Islet precursor cell (in vitro differentiated cells): ENCODE measurements around the gene CCNT2.
"Not testable (repeated sequence)": the region's sequence is repeated elsewhere in the genome, so short reads cannot be mapped to it uniquely, and the experiment has no call there.

Experiments used
- DNase-seq: peaks from one replicate; pipeline ENCODE4 v3.0.0-alpha.2; 2018

Gene CCNT2

DNA sequence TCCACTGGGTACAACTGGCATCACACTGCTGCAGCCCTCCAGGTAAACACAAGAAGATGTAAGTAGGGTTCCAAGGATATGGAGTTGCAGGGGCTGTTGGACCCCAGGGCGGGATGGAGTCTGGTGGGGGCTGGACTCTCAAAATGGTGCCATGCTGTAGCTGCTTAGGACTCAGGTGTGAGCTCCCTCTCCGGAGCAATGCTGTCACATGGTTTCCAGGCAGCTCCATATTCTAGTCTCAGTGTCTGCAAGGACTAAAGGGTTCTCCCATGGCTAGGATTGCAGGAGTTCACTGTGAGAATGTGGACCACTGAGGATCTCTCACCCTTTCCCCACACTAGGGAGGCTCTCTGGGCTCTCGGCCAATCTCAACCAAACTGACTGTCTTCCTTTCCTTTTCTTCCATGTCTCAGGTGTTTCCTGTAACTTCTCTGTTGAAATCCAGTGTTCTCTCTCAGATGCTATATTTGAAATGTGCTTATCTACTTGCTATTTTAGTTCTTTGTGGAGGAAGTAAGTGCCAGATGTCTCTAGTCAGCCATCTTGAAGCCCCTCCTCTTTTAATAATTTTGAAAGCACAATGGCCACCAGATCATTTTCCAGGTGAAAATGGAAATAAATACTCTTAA, 57.6 kb downstream of the CCNT2 start:
- DNase-seq = no peak

DNA sequence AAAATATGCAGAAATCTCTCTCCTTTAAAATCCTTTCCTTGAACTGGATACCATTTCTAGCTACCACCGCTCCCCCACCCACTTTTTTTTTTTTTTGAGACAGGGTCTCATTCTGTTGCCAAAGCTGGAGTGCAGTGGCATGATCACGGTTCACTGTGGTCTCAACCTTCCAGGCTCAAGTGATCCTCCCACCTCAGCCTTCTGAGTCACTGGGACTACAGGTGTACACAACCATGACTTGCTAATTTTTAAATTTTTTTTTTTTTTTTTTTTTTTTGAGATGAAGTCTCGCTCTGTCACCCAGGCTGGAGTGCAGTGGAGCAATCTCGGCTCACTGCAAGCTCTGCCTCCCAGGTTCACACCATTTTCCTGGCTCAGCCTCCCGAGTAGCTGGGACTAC, 58.5 kb downstream of the CCNT2 start:
- DNase-seq = not testable (repeated sequence)

DNA sequence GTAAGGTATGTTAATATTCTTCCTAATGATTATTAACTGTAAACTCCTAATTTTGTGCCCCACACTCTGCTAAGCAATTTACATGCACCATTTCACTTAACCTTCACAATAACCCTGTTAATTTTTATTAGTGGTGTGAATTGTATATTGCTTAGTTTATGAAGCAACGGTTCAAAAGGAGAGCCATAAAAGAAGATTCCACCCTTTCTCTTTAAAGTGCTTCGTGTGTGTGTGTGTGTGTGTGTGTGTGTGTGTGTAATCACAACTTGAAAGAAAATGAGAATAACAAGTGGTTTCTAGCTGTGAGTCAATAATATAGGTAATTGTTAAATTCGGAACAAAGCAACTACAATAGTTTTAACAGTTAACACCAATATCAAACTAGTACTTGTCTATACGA, 60.6 kb downstream of the CCNT2 start:
- DNase-seq = no peak

DNA sequence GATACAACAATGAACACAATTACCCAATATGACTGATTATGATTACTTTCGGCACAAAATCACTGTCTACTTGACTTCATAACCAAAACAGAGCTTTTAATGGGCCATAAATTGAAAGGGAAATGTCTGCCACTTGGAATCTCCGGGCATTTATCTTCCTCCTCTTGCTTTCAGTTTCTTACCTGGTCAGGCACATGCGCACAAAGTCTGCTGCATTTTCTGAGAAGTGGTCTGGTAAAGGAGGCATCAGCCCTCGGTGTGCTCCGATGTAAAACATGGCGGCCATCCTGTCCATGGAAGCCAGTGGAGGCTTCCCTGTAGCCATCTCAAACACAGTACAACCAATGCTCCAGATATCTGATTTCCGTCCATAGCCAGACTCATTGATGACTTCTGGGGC, 62.0 kb downstream of the CCNT2 start:
- no peak for DNase-seq

DNA sequence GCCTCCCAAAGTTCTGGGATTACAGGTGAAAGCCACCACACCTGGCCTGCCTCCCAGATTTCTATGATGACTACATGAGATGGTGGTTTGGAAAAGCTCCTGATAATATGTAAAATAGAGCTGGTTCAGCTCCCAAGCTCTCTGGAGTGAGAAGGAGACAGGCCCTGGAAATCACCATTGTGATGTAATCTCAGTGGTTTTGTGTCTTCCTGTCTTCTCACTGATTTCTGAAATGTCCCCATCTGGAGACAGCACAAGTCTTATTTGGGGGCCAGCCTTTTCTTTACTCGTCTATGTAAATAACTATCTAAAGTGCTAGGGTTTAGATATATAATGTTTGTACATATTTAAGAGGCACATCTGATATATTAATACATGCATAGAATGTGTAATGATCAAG, 64.0 kb downstream of the CCNT2 start:
- no peak for DNase-seq

DNA sequence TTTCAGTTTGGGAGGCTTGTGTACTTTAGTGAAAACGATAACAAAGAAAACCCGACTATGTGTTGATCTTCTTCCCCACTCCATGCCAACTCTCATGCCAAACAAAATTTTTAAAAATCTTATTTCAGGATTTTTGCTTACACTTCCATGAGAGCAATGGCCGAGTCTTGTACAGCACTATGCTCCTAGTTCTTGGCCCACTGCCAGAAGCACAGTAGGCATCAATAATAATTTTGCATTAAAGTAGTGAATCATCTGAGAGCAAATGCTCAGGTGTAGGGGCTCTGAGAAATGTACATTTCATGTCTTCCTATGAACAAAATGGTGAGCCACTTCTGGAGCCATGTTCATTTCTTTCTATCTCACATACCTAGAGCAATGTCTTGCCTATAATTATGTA, 66.4 kb downstream of the CCNT2 start:
- no peak for DNase-seq

DNA sequence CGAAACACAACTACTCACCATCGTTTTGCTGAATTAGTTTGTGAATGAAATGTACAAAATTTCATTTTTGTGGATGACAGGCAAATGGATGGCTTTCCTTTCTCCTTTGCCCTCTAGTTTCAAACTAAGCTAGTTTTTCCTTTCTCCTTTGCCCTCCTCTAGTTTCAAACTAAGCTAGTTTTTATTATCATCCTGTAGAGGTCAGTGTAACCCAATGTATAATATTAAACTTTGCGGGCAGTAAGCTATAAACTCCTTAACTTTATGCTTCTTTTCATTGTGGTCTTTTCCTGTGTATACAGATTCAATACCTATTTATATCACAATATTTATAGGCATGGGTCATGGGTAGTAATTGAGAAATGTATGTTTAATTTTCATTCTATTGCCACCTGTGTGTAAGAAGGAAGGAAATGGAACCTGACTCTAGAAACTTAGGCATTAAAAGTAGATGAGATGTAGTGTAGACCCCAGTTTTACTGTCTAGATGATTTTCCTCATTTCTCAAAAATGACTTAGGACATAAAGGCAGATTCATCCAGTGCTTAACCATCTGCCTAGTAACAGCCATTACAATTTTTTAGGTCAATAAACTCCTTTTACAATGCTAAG, 70.5 kb downstream of the CCNT2 start:
- DNase-seq = no peak

DNA sequence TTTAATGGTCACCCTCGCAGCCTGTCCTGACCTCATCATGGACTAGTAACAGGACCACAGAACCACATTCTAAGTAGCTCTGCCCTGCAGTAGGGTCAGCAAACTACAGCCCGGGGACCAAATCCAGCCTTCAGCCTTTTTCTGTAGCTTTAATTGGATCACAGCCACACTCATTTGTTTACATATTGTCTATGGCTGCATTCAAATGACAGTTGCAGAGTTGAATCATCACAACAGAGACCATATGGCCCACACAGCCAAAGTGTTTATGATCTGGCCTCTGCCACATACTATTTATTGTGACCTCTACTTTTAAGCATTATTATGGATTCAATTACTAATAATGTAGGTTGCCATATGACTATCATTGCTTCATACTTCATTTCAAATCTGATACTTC, 80.9 kb downstream of the CCNT2 start:
- DNase-seq = no peak

DNA sequence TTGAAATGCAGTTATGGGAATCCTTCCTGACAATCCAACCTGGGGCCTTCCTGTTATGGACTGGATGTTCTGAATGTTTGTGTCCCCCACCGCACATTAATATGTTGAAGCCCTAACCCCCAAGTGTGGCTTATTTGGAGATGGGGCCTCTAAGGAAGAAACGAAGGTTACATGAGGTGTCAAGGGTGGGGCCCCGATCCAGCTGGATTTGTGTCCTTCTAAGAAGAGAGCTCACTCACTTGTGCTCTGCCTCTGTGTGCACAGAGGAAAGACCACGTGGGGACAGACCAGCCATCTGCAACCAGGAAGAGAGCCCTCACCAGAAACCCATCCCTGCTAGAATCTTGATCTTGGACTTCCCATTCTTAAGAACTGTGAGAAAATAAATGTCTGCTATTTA, 84.2 kb downstream of the CCNT2 start:
- DNase-seq = no peak

DNA sequence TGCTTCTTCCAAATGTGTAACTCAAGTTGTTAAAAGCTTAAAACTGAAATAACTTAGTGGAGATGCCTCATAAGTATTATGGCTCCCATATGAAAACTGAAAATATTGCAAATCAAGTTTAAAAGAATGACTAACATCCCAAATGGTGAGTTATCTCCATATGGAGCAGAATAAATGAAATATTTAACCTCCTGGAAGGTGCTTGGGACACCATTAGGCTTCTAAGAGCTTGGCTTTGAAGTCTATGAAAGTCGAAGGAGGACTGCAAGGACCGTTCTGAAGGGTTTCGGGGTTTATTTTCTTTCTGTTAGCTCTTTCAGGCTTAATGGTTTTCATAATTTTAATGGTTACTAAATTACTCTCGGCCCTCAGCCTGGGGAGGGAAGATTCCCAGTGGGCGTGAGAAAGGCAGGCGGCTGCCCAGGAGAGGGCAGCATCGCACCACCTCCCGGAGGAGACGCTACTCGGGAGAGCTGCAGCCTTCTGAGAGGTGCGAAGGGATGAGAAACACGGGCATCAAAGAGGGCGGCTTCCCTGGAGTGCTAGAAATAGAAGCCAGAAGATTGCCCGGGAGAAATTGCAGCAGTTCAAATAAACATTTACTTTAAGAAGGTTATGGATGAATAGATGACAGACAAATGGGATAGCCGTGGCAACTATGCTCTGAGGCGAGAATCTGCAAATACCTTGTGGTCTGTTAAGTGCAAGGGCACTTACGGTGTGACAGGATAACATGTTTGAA, 85.6 kb downstream of the CCNT2 start:
- DNase-seq = peak; percentile 84

DNA sequence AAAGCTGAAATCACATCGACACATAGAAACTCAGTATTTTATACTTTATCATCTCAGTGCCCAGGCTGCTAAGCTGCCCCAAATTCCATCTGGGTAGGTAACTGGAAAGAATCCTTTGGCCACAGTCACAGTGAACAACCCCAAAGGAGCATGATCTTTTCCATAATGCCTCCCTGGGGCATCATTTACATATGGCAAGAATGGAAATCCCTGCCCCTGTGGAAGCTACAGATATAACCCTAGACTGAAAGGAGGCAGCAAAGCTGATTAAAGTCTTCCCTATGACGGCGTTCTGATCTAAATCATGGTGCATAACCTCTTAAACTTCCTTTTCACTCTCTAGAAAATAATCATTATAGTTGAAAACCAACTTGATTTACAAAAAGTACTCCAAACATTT, 87.1 kb downstream of the CCNT2 start:
- DNase-seq = no peak
